ENCODE data around the gene PTPN1. TPM values are rescaled to one million over a fixed set of nuclear protein-coding genes. Genes with fewer than 3 reads are reported as not detected.

PTPN1 gene
- total RNA-seq, 1 experiment from 2014 or later, result 30.8 TPM

DNA sequence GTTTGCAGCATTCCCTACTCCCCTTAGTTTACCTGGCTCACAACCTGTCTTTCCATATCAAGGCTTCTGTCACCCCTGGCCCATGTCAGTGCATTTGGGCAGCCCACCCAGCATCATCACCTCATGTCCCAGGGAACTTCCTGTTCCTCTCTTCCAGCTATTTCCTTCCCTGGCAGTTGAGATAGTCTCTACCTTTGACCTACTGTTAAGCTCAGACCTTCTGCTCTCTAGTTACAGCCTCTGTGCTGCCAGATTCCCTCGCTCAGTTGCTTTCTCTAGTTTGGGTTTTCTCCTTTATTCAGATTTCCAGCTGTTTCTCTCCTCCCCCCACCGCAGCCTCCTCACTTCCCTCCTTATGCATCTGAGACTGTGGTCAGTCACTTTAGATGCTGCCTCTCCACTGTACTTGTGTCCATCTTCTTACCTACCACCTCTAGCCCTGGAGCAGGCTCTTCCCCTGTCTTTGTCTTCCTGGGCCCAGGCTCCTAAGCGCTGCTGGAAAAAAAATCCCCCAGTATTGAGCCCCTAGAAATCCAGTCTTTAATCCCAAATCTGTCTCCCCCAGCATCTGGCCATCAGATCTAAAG is 16.3 kb downstream of the PTPN1 start:
- Histone ChIP-seq H2AK5ac (ENCODE audit: insufficient read length, low read length) (no peak overlapping the region), H3K56ac (ENCODE audit: insufficient read length, low read depth, low read length) (no peak overlapping the region), H4K8ac (replicated peaks; ENCODE audit: insufficient read length, low read depth, low read length) (no peak overlapping the region), H2BK20ac (ENCODE audit: low read depth, low read length, poor library complexity, severe bottlenecking) (no peak overlapping the region), H3K4me1 (ENCODE audit: insufficient read depth, low read length) (no peaks in the 10 kb centered on the region; the same call in 1 of the 2 replicates), H4K5ac (ENCODE audit: insufficient read length, low read depth, low read length) (no peak overlapping the region), H3K9ac (ENCODE audit: extremely low read depth, insufficient read length, low read length) (no peak overlapping the region), H3K79me1 (ENCODE audit: insufficient read depth, low read depth, low read length, poor library complexity, severe bottlenecking) (no peaks in the 10 kb centered on the region), H3K79me2 (ENCODE audit: insufficient read depth, low read length) (peaks cover 10% of the 10 kb centered on the region; the same call in 1 of the 2 replicates), H4K91ac (ENCODE audit: insufficient read length, low read depth, low read length) (no peak overlapping the region), H3K18ac (ENCODE audit: insufficient read length, low read depth, low read length) (no peak overlapping the region), H3K27me3 (ENCODE audit: insufficient read depth, low read length) (no peaks in the 10 kb centered on the region), H3T11ph (ENCODE audit: low read length) (no peak overlapping the region), H3K14ac (ENCODE audit: insufficient read depth, low read length) (no peak overlapping the region), H2BK120ac (ENCODE audit: low read depth, low read length, poor library complexity, severe bottlenecking) (no peak overlapping the region), H4K20me1 (ENCODE audit: control insufficient read depth, insufficient read depth, insufficient read length) (no peaks in the 10 kb centered on the region), H3K4ac (ENCODE audit: low read depth, low read length) (no peak overlapping the region), H3K4me2 (ENCODE audit: insufficient read depth, insufficient read length, low read length) (no peak overlapping the region), H3K23ac (ENCODE audit: insufficient read length, low read depth, low read length) (no peak overlapping the region), H3K27ac (ENCODE audit: insufficient read length, low read depth, low read length) (no peak overlapping the region), H2AFZ (ENCODE audit: low read length) (no peak overlapping the region), H2BK5ac (ENCODE audit: insufficient read length, low read length) (no peak overlapping the region), H2BK12ac (ENCODE audit: insufficient read length, low read depth, low read length) (no peak overlapping the region), H2BK15ac (ENCODE audit: low read depth, low read length) (no peak overlapping the region), H3K23me2 (ENCODE audit: insufficient read length, low read depth, low read length, poor library complexity, severe bottlenecking) (no peaks in the 10 kb centered on the region), H3K9me3 (ENCODE audit: control insufficient read depth, low read depth, low read length) (no peaks in the 10 kb centered on the region)
- Mint-ChIP-seq H3K9me3 (no peaks in the 10 kb centered on the region), H3K36me3 (ENCODE audit: insufficient read depth in 1 of 3, low read depth in 3 of 3) (no peaks in the 10 kb centered on the region), H3K27me3 (ENCODE audit: low read depth) (no peaks in the 10 kb centered on the region), H3K27ac (no peak overlapping the region), H3K4me3 (no peak overlapping the region), H3K4me1 (peaks cover 12 to 13% of the 10 kb centered on the region in 2 experiments)
- no CpG with 5 or more reads among the region's 3 CpGs for WGBS (ENCODE audit: extremely low coverage, insufficient read length, low lambda C conversion rate)
- no peak for TF ChIP-seq CTCF (conservative IDR thresholded peaks at IDR 0.05)
- DNase-seq, result no peak
